Measurements from ENCODE around the gene FHOD1.

DNA sequence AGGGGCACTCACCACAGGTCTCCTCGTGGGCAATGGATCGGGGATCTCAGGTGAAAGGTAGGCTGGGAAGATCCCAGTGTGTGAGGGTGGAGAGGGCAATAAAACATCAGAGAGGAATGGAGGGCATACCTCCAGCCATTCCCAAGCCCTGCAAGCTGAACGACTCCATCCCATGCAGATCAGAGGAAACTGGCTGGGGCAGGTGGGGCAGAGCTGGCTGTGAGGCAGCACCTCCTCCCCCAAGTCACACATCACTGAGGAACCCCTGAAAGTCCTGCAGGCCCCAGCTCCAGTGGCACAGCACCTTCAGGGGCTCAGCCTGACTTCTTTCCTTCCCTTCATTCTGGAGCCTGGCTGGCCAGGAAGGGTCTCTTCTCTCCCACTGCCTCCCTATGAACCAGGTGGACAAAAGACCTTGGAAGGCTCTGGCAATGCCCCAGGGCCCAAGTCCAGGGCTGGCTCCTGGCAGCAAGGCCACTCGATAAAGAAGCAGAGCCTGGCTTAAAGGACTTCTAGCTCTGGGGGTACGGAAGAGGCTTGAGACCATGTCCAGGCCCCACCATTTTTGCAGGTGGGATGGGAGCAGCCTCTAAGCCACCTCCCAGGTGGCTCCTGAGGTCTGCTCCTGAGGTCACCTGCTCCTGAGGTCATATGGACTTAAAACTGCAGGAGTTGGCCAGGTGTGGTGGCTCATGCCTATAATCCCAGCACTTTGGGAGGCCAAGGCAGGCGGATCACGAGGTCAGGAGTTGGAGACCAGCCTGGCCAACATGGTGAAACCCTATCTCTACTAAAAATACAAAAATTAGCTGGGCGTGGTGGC, 33.9 kb downstream of the FHOD1 start:
- TF ChIP-seq REST (IDR thresholded peaks at IDR 0.05; ENCODE audit: insufficient read depth in 1 of 2, low read depth in 2 of 2, low read length in 2 of 2), result no peak
- TF ChIP-seq POLR2AphosphoS5 (IDR thresholded peaks at IDR 0.05; ENCODE audit: low read depth, low read length), result no peak

Data from PFSK-1 (cell line).